ENCODE measurements around the gene PPP6R1. TPM values are rescaled to one million over a fixed set of nuclear protein-coding genes. Genes with fewer than 3 reads are reported as not detected.

Gene PPP6R1
- polyA plus RNA-seq (2013, experiment 1 of 2; ENCODE audit: insufficient read length), result 42.1 TPM
- 44.5 TPM for polyA plus RNA-seq (2013, experiment 2 of 2; ENCODE audit: insufficient read length)

- peak; percentile 100 for DNase-seq
Observed at GRCh38 chr19:55258828-55259539, at the start of gene PPP6R1. Gene PPP6R1 (minus strand): TSS chr19:55259017. CDS start chr19:55247103, 11,914 bp downstream.

- no peak for DNase-seq
Observed at GRCh38 chr19:55308281-55308680, 49.5 kb upstream of the PPP6R1 start.

GRCh38 chr19:55306712-55307111 lies 47.9 kb upstream of the PPP6R1 start:
- no peak for DNase-seq

GRCh38 chr19:55305983-55306562 lies 47.3 kb upstream of the PPP6R1 start:
- DNase-seq, result no peak

- DNase-seq, result no peak
Observed at GRCh38 chr19:55305491-55305890, 46.7 kb upstream of the PPP6R1 start.

GRCh38 chr19:55304980-55305379 lies 46.2 kb upstream of the PPP6R1 start:
- DNase-seq, result no peak

GRCh38 chr19:55304279-55304978 lies 45.6 kb upstream of the PPP6R1 start:
- peak; percentile 30 for DNase-seq

GRCh38 chr19:55303477-55303876 lies 44.7 kb upstream of the PPP6R1 start:
- no peak for DNase-seq

- no peak for DNase-seq
Observed at GRCh38 chr19:55302318-55302703, 43.5 kb upstream of the PPP6R1 start.

GRCh38 chr19:55301459-55302317 lies 42.9 kb upstream of the PPP6R1 start:
- DNase-seq, result peak; percentile 71

GRCh38 chr19:55300886-55301458 lies 42.2 kb upstream of the PPP6R1 start:
- no peak for DNase-seq

GRCh38 chr19:55299991-55300390 lies 41.2 kb upstream of the PPP6R1 start:
- no peak for DNase-seq

GRCh38 chr19:55297267-55297666 lies 38.5 kb upstream of the PPP6R1 start:
- no peak for DNase-seq

GRCh38 chr19:55289117-55289796 lies 30.4 kb upstream of the PPP6R1 start:
- no peak for DNase-seq

- DNase-seq, result no peak
Observed at GRCh38 chr19:55287361-55288079, 28.7 kb upstream of the PPP6R1 start.

GRCh38 chr19:55285229-55285890 lies 26.5 kb upstream of the PPP6R1 start:
- no peak for DNase-seq

- no peak for DNase-seq
Observed at GRCh38 chr19:55284405-55285058, 25.7 kb upstream of the PPP6R1 start.

- peak; percentile 87 for DNase-seq
Observed at GRCh38 chr19:55283548-55284377, 24.9 kb upstream of the PPP6R1 start, which contains the start of gene BRSK1. Gene BRSK1 (plus strand): TSS chr19:55283997. CDS start chr19:55284443, 446 bp downstream.
